DMS 273 treated with DMSO at 0.1 percent for 48 hours (cell line): Measurements from ENCODE around the gene NTN1.
"Not testable (repeated sequence)": the region's sequence is repeated elsewhere in the genome, so short reads cannot be mapped to it uniquely, and the experiment has no call there.

Experiments used
- DNase-seq: peaks from one replicate; lab custom pipeline; 2025; lab: John Stamatoyannopoulos, UW

The NTN1 gene

GRCh38 chr17:9249245-9249953 lies 228.1 kb downstream of the NTN1 start:
- no peak for DNase-seq

- DNase-seq, result no peak
Observed at GRCh38 chr17:9251273-9251672, 230.0 kb downstream of the NTN1 start.

GRCh38 chr17:9253308-9253707 lies 232.0 kb downstream of the NTN1 start:
- no peak for DNase-seq

GRCh38 chr17:9254841-9255240 lies 233.5 kb downstream of the NTN1 start:
- no peak for DNase-seq

GRCh38 chr17:9255833-9256232 lies 234.5 kb downstream of the NTN1 start:
- no peak for DNase-seq

GRCh38 chr17:9256361-9256750 lies 235.0 kb downstream of the NTN1 start:
- DNase-seq, result no peak

GRCh38 chr17:9256751-9257629 lies 235.7 kb downstream of the NTN1 start:
- DNase-seq, result no peak

GRCh38 chr17:9257630-9257965 lies 236.3 kb downstream of the NTN1 start:
- not testable (repeated sequence) for DNase-seq

GRCh38 chr17:9258115-9259015 lies 237.1 kb downstream of the NTN1 start:
- DNase-seq, result no peak

- no peak for DNase-seq
Observed at GRCh38 chr17:9259419-9259818, 238.1 kb downstream of the NTN1 start.

DNA sequence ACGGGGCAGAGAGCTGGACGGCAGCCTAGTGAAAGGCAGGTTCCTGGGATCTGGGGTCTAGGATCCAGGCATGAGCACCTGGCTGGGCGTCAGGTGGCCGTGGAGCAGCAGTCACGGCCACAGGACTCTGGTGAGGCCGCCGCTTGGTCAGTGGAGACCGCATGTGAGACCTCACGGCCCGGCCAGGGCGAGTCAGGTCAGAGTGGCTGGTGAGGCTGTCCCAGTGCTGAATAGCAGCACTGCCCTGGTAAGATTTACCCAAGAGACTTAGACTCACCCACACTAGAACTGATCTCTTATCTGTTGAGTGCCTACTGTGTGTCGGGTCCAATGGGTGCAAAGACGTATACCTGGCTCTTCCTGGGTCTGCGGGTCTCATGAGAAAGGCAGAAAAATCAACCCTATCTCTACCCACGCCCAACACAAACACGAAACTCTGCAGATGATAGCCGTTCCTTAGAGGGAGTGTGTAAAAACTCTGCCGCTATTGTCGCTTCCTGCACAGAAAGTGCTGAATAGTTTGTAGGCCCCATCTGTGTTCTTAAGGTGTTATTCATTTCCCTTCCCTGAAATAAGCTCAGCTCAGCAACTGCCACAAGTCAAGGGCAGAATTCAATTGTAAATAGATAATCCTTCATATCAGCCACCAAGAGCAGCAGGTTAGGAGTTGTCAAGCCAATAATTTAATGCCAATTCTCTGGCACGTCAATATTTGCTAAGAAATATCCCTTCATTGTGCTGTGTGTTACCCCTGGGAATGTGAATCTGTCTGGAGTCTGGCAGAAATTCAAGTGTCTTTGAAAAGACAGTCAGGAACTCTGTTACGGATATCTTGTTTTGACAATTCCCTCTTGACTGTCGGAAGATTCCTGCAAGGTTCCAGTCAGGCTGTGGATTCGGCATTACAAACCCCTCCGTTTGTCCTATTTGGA lies 240.0 kb downstream of the NTN1 start:
- DNase-seq, result no peak

GRCh38 chr17:9266031-9266680 lies 244.8 kb downstream of the NTN1 start:
- DNase-seq, result no peak

DNA sequence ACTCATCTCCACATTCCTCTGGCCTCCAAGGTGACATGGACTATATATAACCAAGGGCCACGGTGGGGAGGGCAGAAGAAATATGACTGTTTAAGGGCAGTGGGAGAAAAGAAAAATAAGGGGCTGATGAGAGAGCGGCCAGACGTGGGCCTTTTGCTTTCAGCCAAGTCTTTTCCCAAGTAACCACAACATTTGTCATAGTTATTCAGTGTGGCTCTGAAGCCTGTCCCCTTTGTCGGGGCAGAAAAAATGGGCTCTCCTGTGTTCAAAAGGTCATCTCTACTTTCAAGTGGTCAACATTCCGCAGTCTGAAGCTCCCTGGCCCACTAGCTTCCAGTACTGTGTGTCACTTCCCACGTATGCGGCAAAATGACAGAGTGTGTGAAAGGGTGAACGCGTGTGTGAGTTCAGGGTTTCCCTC lies 245.4 kb downstream of the NTN1 start:
- no peak for DNase-seq

- no peak for DNase-seq
Observed at GRCh38 chr17:9268546-9268945, 247.2 kb downstream of the NTN1 start.

DNA sequence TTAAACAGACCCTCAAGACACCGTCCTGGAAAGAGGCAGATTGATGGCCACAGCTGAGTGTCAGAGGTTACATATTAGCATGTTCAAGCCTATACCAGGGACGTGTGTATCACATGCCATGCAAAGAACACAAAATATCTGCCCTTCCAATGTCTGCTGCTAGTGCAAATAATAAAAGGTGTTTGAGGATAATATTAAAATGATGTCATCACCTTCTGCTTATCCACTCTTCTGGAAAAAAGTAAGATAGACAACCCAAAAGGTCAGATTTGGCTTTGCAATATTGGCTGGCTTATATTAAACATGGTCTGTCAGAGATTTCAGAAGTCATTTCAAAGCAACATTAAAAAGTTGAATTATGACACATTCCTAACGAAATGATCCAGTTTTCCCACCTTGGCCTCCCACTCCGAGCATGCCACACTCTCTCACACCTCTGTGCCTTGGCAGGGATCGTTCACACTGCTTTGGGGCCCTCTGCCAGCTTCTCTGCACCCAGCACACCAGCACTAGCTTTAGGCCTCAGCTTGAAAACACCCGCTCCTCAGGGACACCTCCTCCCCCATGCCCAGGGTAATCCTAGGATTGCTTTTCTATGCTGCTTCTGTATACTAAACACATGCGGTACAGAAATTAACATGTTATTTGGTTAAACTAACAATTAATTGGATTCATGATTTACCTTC lies 248.2 kb downstream of the NTN1 start:
- DNase-seq, result no peak

- no peak for DNase-seq
Observed at GRCh38 chr17:9270921-9271320, 249.6 kb downstream of the NTN1 start.

GRCh38 chr17:9271989-9272388 lies 250.7 kb downstream of the NTN1 start:
- DNase-seq, result no peak

GRCh38 chr17:9272501-9273200 lies 251.3 kb downstream of the NTN1 start:
- no peak for DNase-seq
